Activated naive CD4-positive, alpha-beta T cell treated with anti-CD3 and anti-CD28 coated beads, Interleukin-2, amount 50 U/mL, for 16 hours (primary cell): ENCODE data around the gene GRID2.
"Not testable (repeated sequence)": the region's sequence is repeated elsewhere in the genome, so short reads cannot be mapped to it uniquely, and the experiment has no call there.

ENCODE experiments used
- DNase-seq: peaks from one replicate; pipeline ENCODE4 v3.0.0-alpha.2; 2020

Gene GRID2

GRCh38 chr4:92444143-92444843, 140.5 kb downstream of the GRID2 start:
- DNase-seq, result not testable (repeated sequence)

GRCh38 chr4:92445127-92445526, 141.4 kb downstream of the GRID2 start:
- no peak for DNase-seq

- no peak for DNase-seq
These were observed 143.6 kb downstream of the GRID2 start for GRCh38 chr4:92447255-92447905.

- not testable (repeated sequence) for DNase-seq
These were observed 144.4 kb downstream of the GRID2 start for GRCh38 chr4:92448176-92448575.

- no peak for DNase-seq
These were observed 146.9 kb downstream of the GRID2 start for GRCh38 chr4:92450694-92451093.

- DNase-seq, result no peak
These were observed 148.0 kb downstream of the GRID2 start for GRCh38 chr4:92451782-92452181.

- DNase-seq, result not testable (repeated sequence)
These were observed 148.6 kb downstream of the GRID2 start for GRCh38 chr4:92452383-92452782.

- no peak for DNase-seq
These were observed 151.6 kb downstream of the GRID2 start for GRCh38 chr4:92455329-92455839.

- DNase-seq, result no peak
These were observed 152.2 kb downstream of the GRID2 start for GRCh38 chr4:92455951-92456350.

GRCh38 chr4:92461732-92462131, 158.0 kb downstream of the GRID2 start:
- no peak for DNase-seq

- DNase-seq, result no peak
These were observed 173.5 kb downstream of the GRID2 start for GRCh38 chr4:92477298-92477697.

GRCh38 chr4:92483341-92483740, 179.6 kb downstream of the GRID2 start:
- no peak for DNase-seq

- no peak for DNase-seq
These were observed 184.7 kb downstream of the GRID2 start for GRCh38 chr4:92488496-92488895.

GRCh38 chr4:92497141-92497540, 193.4 kb downstream of the GRID2 start:
- no peak for DNase-seq

GRCh38 chr4:92501456-92501855, 197.7 kb downstream of the GRID2 start:
- DNase-seq, result no peak

GRCh38 chr4:92506933-92507332, 203.2 kb downstream of the GRID2 start:
- DNase-seq, result no peak

- no peak for DNase-seq
These were observed 210.9 kb downstream of the GRID2 start for GRCh38 chr4:92514627-92515026.

GRCh38 chr4:92516450-92516849, 212.7 kb downstream of the GRID2 start:
- no peak for DNase-seq

GRCh38 chr4:92519727-92520126, 216.0 kb downstream of the GRID2 start:
- no peak for DNase-seq

- DNase-seq, result no peak
These were observed 216.8 kb downstream of the GRID2 start for GRCh38 chr4:92520563-92520962.

GRCh38 chr4:92521941-92522340, 218.2 kb downstream of the GRID2 start:
- no peak for DNase-seq

GRCh38 chr4:92522356-92522755, 218.6 kb downstream of the GRID2 start:
- no peak for DNase-seq

GRCh38 chr4:92524131-92524530, 220.4 kb downstream of the GRID2 start:
- no peak for DNase-seq

GRCh38 chr4:92528541-92528940, 224.8 kb downstream of the GRID2 start:
- DNase-seq, result no peak

GRCh38 chr4:92529510-92529909, 225.7 kb downstream of the GRID2 start:
- DNase-seq, result no peak
